HG02943 (cell line): Measurements from ENCODE around the gene PAFAH1B1.
"Not testable (repeated sequence)": the region's sequence is repeated elsewhere in the genome, so short reads cannot be mapped to it uniquely, and the experiment has no call there.

Source experiments
- ATAC-seq: cut with Tn5 transposase; IDR thresholded peaks from one replicate; pipeline ENCODE4 v1.9.1; 2021; ENCODE audit warnings: mild to moderate bottlenecking, low read depth, moderate library complexity; ENCODE audit not compliant: unreplicated experiment

The PAFAH1B1 gene

DNA sequence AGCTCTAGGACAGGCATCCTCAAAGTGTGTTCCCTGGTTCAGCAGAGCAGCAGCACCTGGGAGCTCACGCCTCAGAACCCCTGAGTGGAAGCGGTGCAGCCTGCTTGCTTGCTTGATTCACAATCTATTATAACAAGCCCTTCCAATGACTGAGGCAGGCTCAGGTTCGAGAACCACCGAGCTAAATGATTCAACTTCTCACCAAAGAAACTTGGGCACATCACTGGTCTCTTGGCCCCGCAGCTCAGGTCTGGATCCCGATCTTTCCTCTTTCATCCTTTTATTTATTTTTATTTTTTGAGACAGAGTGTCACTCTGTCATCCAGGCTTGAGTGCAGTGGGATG lies 93.6 kb downstream of the PAFAH1B1 start:
- no peak for ATAC-seq

DNA sequence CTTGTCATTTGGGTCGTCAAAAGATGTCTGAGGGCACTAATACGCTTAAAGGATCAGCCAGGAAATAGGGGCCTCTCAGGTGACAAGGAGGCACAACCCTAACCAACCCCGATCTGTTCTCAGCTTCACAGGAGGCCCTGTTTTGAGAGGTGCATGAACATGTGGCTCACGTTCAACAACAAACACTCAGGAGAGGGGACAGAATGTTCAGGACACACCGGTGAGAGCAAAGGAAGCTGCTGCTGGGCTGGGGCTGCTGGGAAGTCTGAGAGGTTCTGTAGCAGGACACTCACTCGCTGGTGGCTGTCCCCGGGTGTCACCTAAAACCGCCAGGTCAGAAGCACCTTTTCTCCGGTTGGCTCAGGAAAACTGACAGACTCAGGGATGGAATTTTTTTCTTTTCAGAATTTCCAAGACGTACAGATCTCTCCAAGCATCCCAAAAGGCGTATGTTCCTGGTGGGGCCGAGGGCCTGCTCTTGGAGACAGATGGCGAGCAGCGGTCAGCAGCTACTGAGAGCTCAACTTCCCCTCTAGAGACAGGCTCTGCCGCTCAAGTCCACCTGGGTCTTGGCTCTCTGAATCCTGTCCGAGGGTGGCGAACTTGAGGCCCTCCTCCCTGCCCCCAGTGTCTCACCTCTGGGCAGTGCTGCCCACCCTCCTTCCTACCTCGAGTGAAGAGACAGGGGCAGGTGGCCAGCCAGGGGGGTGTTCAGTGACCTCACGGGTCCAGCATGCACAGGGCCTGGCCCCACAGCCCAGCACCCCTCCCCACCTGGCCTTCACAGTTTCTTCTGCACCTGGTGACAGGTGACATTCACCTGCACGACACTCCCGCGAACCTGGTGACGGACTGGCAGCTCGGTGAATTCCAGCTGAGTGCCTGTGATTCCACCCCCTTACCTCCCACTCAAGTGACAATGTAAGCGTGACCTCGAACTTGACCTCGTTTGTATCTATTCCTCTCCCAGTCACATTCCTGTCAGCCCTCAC lies 95.2 kb downstream of the PAFAH1B1 start:
- no peak for ATAC-seq

GRCh38 chr17:2689411-2690164 lies 96.1 kb downstream of the PAFAH1B1 start:
- no peak for ATAC-seq

GRCh38 chr17:2690165-2691068 lies 97.0 kb downstream of the PAFAH1B1 start:
- ATAC-seq = no peak

GRCh38 chr17:2691069-2691871 lies 97.8 kb downstream of the PAFAH1B1 start:
- no peak for ATAC-seq

- ATAC-seq = no peak
Observed at GRCh38 chr17:2691965-2692780, 98.7 kb downstream of the PAFAH1B1 start.

DNA sequence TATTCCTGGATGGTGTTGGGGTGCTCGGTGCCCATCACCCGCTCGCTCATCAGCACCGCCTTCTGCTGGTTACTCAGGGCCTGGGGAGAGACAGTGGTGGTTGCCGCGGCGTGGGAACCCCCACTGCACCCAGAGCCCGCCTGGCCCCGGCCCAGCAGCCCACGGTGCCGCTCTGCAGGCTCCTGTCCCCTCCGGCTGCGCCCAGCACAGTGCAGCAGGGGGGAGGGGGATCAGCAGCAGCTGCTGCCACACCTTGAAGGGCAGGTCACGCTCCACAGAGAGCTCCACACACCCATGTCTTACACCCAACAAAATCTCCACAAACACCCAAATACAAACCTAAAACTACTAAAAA lies 99.3 kb downstream of the PAFAH1B1 start:
- ATAC-seq = no peak

DNA sequence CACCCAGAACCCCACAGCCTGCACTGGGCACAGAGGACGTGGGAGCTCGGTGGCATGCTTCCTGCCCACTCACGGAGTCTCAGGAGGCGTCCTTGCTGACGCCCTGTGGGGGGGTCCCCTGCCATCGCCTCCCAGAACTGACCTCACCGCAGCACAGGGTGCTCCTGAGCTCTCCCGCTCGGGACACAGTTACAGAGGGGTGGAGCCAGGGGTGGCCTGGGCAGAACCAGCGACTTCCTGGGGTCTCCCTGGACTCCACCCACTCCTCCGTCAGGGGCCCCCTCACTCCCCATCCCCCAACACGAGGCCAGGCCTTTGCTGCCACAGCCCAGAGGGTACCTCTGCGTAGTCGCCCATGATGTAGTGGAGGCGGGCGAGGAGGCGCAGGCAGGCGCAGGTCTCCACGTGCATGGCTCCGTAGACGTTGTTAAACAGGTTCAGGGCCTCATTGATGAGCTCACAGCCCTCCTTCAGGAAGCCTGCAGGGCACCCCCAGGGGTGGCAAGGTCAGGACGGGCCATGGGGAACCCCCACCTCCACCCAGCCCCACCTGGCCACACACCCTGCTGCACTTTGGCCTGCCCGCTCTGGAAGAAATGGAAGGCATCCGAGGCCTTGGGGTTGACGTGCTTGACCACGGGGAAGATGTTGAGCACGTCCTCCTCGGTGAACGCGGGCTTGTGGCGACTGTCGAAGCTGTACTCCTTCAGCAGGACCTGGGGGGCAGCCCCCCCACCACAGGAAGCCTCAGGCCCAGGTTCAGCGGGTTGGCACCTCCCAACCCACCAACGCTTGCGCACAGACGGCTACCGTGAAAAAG lies 100.3 kb downstream of the PAFAH1B1 start:
- ATAC-seq = no peak

DNA sequence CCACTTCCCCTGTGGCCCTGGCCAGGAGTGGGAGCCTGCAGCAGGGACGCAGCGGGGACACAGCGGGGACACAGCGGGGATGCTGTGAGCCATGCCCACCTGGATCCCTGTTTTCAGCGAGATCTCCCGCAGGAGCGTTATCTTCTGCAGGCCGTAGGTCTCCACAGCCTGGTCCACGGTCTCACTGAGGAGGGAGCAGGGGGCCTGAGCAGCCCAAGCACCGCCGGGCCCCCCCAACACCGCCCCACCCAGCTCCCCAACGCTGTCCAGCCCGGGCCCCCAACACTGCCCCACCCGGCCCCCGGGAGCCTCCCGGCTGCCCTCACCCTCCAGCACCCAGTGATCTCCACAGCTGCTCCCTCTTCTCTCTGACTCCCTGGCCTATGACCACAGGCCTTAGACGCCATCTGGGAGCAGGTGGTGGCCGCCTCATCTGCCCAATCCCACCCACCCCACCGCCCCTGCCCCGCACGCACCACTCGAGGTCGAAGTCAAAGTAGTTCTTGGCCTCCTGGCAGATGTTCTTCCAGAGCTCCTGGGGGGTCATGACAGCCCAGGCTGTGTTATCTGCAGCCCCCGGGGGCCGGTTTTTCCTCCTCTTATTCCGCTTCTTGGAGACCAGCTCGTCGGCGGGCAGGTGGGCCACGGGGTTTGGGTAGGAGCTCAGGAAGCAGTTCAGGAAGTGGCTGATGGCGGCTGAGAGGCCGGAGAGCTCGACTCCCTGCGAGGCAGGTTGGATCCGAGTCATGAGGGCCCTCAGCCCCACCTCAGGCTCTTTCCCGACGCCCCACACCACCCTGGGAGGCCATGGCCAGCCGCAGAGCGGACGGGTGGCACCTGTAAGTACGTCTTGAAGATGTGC lies 101.2 kb downstream of the PAFAH1B1 start:
- no peak for ATAC-seq

DNA sequence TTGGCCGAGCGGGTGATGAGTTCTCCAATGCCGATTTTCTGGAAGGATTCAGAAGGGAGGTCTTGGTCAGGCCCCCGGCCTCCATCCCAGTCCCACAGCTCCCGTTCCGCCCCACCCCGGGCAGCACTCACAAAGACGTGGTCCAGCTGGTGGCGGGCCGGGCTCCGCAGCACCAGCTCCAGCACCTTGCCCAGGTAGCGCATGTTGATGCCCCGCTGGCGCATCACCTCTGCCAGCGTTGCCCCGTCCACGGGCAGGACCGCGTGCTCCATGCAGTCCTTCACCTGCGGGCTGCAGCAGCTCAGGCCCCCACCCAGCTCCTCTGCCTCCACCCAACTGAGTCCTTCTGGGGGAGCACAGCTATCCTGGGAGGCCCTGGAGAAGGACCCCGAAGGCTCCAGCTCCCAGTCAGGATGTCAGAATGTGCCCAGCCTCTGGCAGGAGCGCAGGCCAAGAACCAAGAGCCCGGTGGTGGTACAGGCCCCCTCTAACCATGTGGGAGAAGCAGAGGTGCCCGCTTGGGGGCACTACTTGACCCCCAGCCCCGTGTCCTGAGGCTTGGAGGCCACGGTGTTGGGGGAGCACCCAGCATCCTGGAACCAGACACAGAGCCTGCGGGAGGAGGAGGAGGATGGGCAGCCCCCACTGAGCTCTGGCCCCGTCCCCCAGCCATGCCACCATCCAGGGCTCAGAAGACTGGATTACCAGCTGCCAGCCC lies 101.9 kb downstream of the PAFAH1B1 start:
- no peak for ATAC-seq

- no peak for ATAC-seq
Observed at GRCh38 chr17:2695961-2696760, 102.7 kb downstream of the PAFAH1B1 start.

DNA sequence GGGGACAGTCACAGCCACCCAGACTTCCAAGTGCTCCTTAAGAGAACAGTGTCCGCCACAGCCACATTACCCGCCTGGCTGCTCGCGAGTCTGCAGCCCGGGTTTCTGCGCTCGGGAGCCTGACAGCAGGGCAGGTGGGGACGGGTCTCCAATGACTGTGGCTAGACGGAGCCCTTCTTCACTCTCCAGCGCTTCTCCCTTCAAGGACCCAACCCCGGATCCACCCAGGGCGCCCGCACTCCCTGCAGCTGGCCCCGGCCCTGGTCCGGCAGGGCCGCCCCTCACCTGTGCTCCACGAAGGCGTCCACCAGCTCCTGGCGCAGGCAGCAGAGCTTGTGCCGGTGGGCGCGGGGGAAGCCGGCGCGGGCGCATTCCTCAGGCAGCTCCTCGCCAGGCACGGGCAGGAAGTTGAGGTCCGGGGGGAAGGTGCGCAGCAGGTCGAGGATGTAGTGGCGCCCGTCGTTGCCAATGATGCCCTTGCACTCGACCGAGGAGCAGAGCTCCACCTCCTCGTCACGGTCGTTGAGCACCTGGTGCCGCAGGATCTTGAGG lies 104.2 kb downstream of the PAFAH1B1 start:
- no peak for ATAC-seq

DNA sequence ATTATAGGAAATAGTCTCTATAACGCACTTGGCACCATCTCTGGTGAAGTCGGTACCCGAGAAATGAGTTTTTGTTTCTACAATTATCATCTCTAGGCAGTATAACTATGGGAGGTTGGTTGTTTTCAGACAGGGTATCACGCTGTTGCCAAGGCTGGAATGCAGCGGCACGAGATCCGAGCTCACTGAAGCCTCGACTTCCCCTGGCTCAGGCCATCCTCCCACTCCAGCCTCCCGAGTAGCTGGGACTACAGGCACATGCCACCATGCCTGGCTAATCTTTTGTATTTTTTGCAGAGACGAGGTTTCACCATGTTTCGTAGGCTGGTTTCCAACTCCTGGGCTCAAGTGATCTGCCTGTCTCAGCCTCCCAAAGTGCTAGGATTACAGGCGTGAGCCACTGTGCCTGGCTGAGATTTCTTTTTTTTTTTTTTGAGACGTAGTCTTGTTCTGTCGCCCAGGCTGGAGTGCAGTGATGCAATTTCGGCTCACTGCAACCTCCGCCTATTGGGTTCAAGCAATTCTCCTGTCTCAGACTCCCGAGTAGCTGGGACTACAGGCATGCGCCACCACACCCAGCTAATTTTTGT lies 105.9 kb downstream of the PAFAH1B1 start:
- not testable (repeated sequence) for ATAC-seq

GRCh38 chr17:2700030-2700490 lies 106.6 kb downstream of the PAFAH1B1 start:
- no peak for ATAC-seq

- ATAC-seq = no peak
Observed at GRCh38 chr17:2700491-2701141, 107.2 kb downstream of the PAFAH1B1 start.
